Stomach (tissue), 9 donors: ENCODE measurements around the gene CST9. TPM values are rescaled to one million over a fixed set of nuclear protein-coding genes. Genes with fewer than 3 reads are reported as not detected.

Experiments
- DNase-seq, 2 donors: peaks; one replicate each; pipeline versions ENCODE4 v3.0.0 to v3.0.0-alpha.2; 2013 to 2019
- H3K27ac ChIP-seq, 5 donors: fragments of 200-600 bp in 4 of 5; sonication (generic) in 4 of 5; one replicate each; pipeline ENCODE4 v1.5.1; 2013 to 2019; ENCODE audit warnings: mild to moderate bottlenecking in 1 of 5, moderate library complexity in 1 of 5
- H3K27me3 ChIP-seq, 3 donors: fragments of 200-600 bp; sonication (generic); one replicate each; pipeline ENCODE4 v1.5.1; 2017 to 2019; ENCODE audit warnings: mixed run types in 1 of 3
- H3K36me3 ChIP-seq, 4 donors: fragments of 200-600 bp; sonication (generic); 1 replicate in 3 of 4; 2 replicates in 1 of 4; pipeline ENCODE4 v1.5.1; 2016 to 2019
- H3K4me1 ChIP-seq, 4 donors: fragments of 200-600 bp; sonication (generic); one replicate each; pipeline ENCODE4 v1.5.1; 2016 to 2019
- H3K4me3 ChIP-seq, 4 donors: fragments of 200-600 bp; sonication (generic) in 3 of 4; one replicate each; pipeline ENCODE4 v1.5.1; 2016 to 2019; ENCODE audit warnings: mild to moderate bottlenecking in 1 of 4
- H3K9me3 ChIP-seq, 4 donors: fragments of 200-600 bp; sonication (generic); one replicate each; pipeline ENCODE4 v1.5.1; 2016 to 2019
- EP300 ChIP-seq: sonication (generic); formaldehyde crosslinking; IDR thresholded peaks from one replicate; pipeline ENCODE4 v1.6.1; 2017; ENCODE audit warnings: antibody characterized with exemption
- POLR2A ChIP-seq, 4 donors: fragments of 450-650 bp; IDR thresholded peaks; one replicate each; pipeline ENCODE4 v1.6.1; 2016; ENCODE audit warnings: antibody characterized with exemption in 4 of 4, control low read depth in 2 of 4, mild to moderate bottlenecking in 1 of 4, moderate library complexity in 1 of 4
- POLR2AphosphoS5 ChIP-seq, 3 donors: sonication (generic); formaldehyde crosslinking; IDR thresholded peaks; one replicate each; pipeline ENCODE4 v1.6.1; 2016; ENCODE audit warnings: antibody characterized with exemption in 3 of 3
- WGBS, 5 donors: extraction: QIAGEN DNeasy Blood & Tissue Kit in 3 of 5; methylation state at CpG; one replicate each; pipeline versions ENCODE4 v1.1.5 to v1.1.7; 2013 to 2018; 5-methylcytosine and 5-hydroxymethylcytosine counted together
- intact Hi-C: fragments of 100-400 bp; cut with DNase I; formaldehyde crosslinking; loops from one replicate; pipeline ENCODE4 v1.15.1; 2023; ENCODE audit warnings: low total_unique reads
- polyA plus RNA-seq, 3 donors: library from polyadenylated mRNA; stranded (reverse); fragments of 200-250 nt; gene quantifications; one replicate each; pipeline ENCODE4 v1.2.3, GENCODE V29; 2013
- total RNA-seq, 5 donors: library from RNA; depleted of rRNA; stranded (reverse); fragments of >200 nt; gene quantifications; one replicate each; pipeline versions ENCODE4 v1.1.0 to v1.2.3, GENCODE V29; 2014 to 2016
- TF ChIP-seq, protein P1 (sequence below), 7 experiments: fragments of 450-650 bp in 4 of 7; fragments of 200-600 bp in 3 of 7; sonication (generic) in 3 of 7; IDR thresholded peaks; one replicate each; pipeline ENCODE4 v1.5.1; 2016 to 2019; ENCODE audit warnings: antibody characterized with exemption in 7 of 7, control low read depth in 2 of 7, mild to moderate bottlenecking in 1 of 7
- donor health status: healthy with polysubstance abuse.
- donor health status: Bipolar disorder and iron deficiency.
- donor health status: healthy.

CST9 gene
- total and polyA plus RNA-seq, 8 donors = not detected

DNA sequence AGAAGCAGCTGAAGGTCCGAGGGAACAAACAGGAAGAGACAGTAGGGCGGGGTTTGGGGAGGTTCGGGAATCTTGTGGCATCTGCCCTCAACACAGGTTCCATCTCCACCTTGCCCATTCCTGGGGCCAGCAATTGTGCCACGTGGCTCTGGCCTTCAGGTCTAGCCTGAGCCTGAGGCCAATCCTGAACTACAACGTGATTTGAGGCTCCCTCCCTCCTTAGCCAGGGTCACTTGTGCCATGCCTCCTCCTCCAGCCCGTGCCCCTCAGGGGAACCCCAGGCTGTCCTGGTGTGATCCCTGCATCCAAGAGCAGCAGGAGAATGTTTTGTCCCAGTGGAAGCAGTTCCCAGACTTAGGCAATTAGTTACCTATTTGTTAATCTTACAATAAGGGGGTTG is 3.0 kb downstream of the CST9 start:
- no peak for DNase-seq
- TF ChIP-seq, protein P1, sequence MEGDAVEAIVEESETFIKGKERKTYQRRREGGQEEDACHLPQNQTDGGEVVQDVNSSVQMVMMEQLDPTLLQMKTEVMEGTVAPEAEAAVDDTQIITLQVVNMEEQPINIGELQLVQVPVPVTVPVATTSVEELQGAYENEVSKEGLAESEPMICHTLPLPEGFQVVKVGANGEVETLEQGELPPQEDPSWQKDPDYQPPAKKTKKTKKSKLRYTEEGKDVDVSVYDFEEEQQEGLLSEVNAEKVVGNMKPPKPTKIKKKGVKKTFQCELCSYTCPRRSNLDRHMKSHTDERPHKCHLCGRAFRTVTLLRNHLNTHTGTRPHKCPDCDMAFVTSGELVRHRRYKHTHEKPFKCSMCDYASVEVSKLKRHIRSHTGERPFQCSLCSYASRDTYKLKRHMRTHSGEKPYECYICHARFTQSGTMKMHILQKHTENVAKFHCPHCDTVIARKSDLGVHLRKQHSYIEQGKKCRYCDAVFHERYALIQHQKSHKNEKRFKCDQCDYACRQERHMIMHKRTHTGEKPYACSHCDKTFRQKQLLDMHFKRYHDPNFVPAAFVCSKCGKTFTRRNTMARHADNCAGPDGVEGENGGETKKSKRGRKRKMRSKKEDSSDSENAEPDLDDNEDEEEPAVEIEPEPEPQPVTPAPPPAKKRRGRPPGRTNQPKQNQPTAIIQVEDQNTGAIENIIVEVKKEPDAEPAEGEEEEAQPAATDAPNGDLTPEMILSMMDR (IDR thresholded peaks at IDR 0.05) = no peak
- TF ChIP-seq EP300 (no peak), POLR2A (IDR thresholded peaks at IDR 0.05) (no peak), POLR2AphosphoS5 (IDR thresholded peaks at IDR 0.05) (no peak)
- H3K4me1 ChIP-seq = peaks cover 0 to 12% (median 9%) of the 10 kb centered on the region in 4 donors
- H3K9me3 ChIP-seq = no peaks in the 10 kb centered on the region
- no peak overlapping the region for H3K27ac ChIP-seq
- no peaks in the 10 kb centered on the region for H3K36me3 ChIP-seq
- 73 to 86% (median 77%) methylated on average over 6 of the region's 6 CpGs for WGBS, 5 donors
- intact Hi-C loops = loop anchor here (10.0 kb wide), 1 partner anchor 158 kb away; no protein-coding TSS in a partner anchor
- H3K27me3 ChIP-seq = no peaks in the 10 kb centered on the region
- no peak overlapping the region for H3K4me3 ChIP-seq

DNA sequence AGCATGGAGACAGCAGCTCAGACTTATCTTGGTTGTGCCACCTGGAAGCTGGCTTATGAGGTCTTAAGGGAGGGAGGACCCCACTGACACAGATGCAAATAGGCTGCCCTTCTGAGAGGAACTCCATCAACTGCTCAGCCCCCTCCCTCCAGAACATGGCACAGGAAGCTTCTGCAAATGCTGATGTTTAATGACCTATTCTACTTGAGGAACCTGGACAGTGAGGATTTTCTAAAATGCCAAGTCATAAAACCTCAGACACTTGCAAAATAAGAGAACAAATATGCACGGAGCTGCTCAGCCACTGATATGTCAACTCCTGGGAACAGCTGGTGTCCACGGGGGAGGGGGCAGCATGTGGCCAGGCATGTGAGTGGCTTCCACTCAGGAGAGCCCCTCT is 3.5 kb downstream of the CST9 start:
- DNase-seq = no peak
- no peak overlapping the region for H3K27ac ChIP-seq
- H3K4me1 ChIP-seq = peaks cover 0 to 12% (median 9%) of the 10 kb centered on the region in 4 donors
- no peaks in the 10 kb centered on the region for H3K9me3 ChIP-seq
- intact Hi-C loops = loop anchor here (10.0 kb wide), 1 partner anchor 157 kb away; no protein-coding TSS in a partner anchor
- 41 to 83% (median 71%) methylated on average over 2 of the region's 2 CpGs for WGBS, 5 donors
- H3K36me3 ChIP-seq = no peaks in the 10 kb centered on the region
- H3K27me3 ChIP-seq = no peaks in the 10 kb centered on the region
- TF ChIP-seq EP300 = no peak
- TF ChIP-seq, protein P1 (IDR thresholded peaks at IDR 0.05) = no peak
- TF ChIP-seq POLR2A (IDR thresholded peaks at IDR 0.05) = no peak
- no peak for TF ChIP-seq POLR2AphosphoS5 (IDR thresholded peaks at IDR 0.05)
- no peak overlapping the region for H3K4me3 ChIP-seq

DNA sequence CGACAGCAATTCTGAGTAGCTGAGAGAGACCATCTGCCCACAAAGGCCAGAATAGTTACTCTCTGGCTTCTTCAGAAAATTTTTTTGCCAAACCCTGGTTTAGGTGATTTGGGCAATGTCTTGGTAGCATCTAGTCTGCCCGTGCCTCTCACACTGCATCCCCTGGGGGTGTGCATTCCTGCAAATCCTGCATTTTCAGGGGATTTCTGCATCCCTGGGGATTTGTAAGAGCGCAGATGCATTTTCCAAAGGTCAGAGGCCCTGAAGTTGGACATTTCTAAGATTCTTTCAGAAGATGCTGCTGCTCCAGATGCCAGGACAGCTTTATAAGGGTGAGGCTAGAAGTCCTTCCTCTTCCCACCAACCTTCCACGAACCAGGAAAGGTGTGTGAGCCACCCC is 4.0 kb downstream of the CST9 start:
- peaks cover 0 to 12% (median 6%) of the 10 kb centered on the region in 4 donors for H3K4me1 ChIP-seq
- WGBS, 5 donors = 61 to 77% (median 70%) methylated on average over 4 of the region's 4 CpGs
- intact Hi-C loops = loop anchor here (10.0 kb wide), 1 partner anchor 157 kb away; no protein-coding TSS in a partner anchor
- H3K36me3 ChIP-seq = no peaks in the 10 kb centered on the region
- no peaks in the 10 kb centered on the region for H3K27me3 ChIP-seq
- no peaks in the 10 kb centered on the region for H3K9me3 ChIP-seq
- DNase-seq = no peak
- TF ChIP-seq EP300 = no peak
- TF ChIP-seq POLR2A (IDR thresholded peaks at IDR 0.05) = no peak
- no peak for TF ChIP-seq POLR2AphosphoS5 (IDR thresholded peaks at IDR 0.05)
- no peak overlapping the region for H3K27ac ChIP-seq
- no peak overlapping the region for H3K4me3 ChIP-seq

DNA sequence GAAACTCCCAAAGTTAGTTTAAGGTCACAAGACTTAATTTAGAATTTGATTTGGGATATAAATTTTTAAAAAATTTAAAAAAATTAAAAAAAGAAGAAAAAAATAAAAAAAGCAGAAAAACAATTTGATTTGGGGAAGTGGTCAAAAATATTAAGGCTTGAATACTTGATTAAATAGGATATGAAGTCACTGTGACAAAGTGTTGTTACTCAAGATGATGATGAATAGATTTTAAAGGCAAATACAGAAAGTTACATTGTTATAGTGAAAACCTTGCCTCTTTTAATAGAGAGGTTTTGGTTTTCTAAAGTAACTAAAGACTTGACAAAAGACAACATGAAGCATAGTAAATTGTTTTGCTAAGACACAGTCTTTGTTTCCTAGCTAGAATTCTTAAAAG is 7.2 kb downstream of the CST9 start:
- Histone ChIP-seq H3K27me3 (no peaks in the 10 kb centered on the region), H3K9me3 (no peaks in the 10 kb centered on the region), H3K4me1 (peaks cover 0 to 19% (median 0%) of the 10 kb centered on the region in 4 donors), H3K36me3 (no peaks in the 10 kb centered on the region), H3K4me3 (no peak overlapping the region), H3K27ac (no peak overlapping the region)
- TF ChIP-seq, protein P1 (IDR thresholded peaks at IDR 0.05) = no peak
- TF ChIP-seq EP300 (no peak), POLR2AphosphoS5 (IDR thresholded peaks at IDR 0.05) (no peak), POLR2A (IDR thresholded peaks at IDR 0.05) (no peak)
- intact Hi-C loops = no loop called here
- no peak for DNase-seq

DNA sequence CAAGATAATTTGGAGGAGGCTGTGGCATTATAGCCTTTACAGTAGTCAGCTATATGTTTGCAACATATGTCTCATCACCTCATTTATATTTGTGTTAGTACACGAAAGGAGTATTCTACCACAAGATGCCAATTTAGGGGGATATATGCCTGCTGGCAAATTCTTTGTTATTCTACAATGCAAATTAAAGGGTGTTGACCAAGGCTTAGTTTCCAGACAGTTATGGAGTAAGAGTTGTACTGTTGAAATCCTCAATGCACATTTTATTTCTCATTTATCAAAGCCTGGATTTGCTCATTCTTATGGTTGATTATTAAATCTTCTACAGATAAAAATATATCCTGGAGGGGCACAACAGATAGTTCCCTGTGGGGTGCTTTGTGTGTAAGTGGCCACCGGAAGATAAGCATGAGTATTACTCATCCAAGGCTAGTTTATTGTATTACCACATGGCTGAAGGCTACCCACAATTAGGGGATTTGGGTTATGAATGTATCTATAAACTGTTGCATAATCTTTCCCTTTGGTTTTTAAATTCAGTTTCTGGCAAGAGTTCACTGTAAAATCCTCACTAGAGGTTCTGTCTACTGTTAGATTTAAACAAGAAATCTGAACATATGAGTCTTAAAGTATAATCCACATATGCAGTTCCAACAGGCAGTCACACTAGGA is 9.0 kb downstream of the CST9 start:
- H3K4me1 ChIP-seq = peaks cover 0 to 16% (median 0%) of the 10 kb centered on the region in 4 donors
- no peak overlapping the region for H3K4me3 ChIP-seq
- H3K36me3 ChIP-seq = no peaks in the 10 kb centered on the region
- no peaks in the 10 kb centered on the region for H3K9me3 ChIP-seq
- DNase-seq = no peak
- intact Hi-C loops = no loop called here
- no peaks in the 10 kb centered on the region for H3K27me3 ChIP-seq
- no peak overlapping the region for H3K27ac ChIP-seq
- TF ChIP-seq, protein P1 (IDR thresholded peaks at IDR 0.05) = no peak
- no peak for TF ChIP-seq POLR2A (IDR thresholded peaks at IDR 0.05)
- TF ChIP-seq EP300 = no peak
- TF ChIP-seq POLR2AphosphoS5 (IDR thresholded peaks at IDR 0.05) = no peak
- WGBS, 5 donors = 55 to 74% (median 69%) methylated on average over 2 of the region's 2 CpGs
